ENCODE data around the gene MORC2.

The MORC2 gene

GRCh38 chr22:30905696-30906341 lies 62.8 kb downstream of the MORC2 start:
- no peak overlapping the region for H3K4me3 ChIP-seq (ENCODE audit: control insufficient read depth, low read depth, low read length)
- DNase-seq (ENCODE audit: low read depth): no peak
- TF ChIP-seq, protein P1, sequence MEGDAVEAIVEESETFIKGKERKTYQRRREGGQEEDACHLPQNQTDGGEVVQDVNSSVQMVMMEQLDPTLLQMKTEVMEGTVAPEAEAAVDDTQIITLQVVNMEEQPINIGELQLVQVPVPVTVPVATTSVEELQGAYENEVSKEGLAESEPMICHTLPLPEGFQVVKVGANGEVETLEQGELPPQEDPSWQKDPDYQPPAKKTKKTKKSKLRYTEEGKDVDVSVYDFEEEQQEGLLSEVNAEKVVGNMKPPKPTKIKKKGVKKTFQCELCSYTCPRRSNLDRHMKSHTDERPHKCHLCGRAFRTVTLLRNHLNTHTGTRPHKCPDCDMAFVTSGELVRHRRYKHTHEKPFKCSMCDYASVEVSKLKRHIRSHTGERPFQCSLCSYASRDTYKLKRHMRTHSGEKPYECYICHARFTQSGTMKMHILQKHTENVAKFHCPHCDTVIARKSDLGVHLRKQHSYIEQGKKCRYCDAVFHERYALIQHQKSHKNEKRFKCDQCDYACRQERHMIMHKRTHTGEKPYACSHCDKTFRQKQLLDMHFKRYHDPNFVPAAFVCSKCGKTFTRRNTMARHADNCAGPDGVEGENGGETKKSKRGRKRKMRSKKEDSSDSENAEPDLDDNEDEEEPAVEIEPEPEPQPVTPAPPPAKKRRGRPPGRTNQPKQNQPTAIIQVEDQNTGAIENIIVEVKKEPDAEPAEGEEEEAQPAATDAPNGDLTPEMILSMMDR (IDR thresholded peaks at IDR 0.05; ENCODE audit: control insufficient read depth, insufficient read depth, low read depth, low read length, missing control alignments): no peak

DNA sequence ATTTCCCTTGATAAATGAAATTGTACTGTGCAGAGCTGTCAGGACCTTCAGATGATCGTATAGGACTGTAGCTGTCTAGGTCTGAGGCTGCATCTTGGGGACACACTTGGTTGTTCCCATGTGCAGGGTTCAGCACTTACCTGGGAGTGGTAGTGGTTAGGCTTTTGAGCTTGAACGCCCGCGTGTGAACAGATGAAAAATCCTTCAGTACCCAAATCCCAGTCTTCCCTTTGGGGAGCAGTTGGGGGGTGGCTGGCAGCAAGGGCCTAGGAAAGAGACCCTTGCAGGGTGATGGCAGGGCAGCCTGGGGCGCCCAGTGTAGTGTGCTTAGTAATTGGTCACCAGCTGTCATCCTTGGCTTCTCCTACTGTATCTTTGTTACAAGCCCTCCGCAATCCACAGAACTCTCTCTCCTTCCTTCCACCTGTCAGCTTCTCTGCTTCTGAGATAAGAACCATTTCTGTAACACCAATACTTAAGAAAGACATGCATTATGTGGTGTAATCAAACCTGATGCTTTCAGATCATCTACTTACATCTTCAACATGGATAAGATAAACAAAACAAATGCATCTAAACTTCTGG lies 64.6 kb downstream of the MORC2 start:
- TF ChIP-seq, protein P1 (IDR thresholded peaks at IDR 0.05; ENCODE audit: control insufficient read depth, insufficient read depth, low read depth, low read length, missing control alignments): no peak
- no peak for DNase-seq (ENCODE audit: low read depth)
- H3K4me3 ChIP-seq (ENCODE audit: control insufficient read depth, low read depth, low read length): no peak overlapping the region

DNA sequence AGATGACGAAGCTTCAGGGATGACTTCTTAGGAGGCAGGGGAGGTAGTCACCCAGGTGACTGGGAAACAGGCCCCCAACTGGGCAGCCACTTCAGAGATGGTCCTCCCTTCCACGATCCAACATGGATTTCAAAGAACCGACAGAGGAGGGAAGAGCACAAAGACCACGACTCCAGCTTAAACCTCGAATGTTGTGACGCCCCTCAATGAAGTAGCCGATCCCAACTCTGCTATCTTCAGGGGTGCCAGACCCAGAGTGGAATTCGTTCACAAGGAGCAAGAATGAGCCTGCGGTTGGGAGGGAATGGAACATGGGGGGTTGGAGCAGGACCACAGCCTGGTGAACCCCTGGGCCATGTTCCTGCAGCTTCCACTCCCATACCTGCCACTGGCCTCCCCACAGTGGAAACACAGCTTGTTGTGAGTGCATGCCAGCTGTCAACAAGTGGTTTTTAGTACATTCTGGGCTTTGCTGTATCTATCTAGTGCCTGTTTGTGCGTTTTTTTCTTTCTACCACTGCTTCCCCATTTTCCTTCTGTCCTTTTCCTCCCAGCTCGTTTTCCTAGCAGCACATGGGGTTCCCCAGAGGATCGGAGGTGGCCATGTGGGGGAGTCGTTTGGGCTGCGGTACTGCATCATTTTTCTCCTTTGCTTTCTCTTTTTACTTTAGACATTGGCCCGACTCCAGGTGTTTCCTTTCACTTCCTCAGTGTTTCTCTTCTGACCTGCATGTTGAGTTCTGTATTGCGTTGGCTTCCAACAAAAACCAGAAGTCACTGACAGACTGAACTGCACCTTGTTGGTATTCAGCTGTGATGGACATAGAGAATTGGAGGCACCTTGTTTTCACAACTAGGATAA lies 65.8 kb downstream of the MORC2 start:
- no peak for DNase-seq (ENCODE audit: low read depth)
- TF ChIP-seq, protein P1 (IDR thresholded peaks at IDR 0.05; ENCODE audit: control insufficient read depth, insufficient read depth, low read depth, low read length, missing control alignments): no peak
- no peak overlapping the region for H3K4me3 ChIP-seq (ENCODE audit: control insufficient read depth, low read depth, low read length)

DNA sequence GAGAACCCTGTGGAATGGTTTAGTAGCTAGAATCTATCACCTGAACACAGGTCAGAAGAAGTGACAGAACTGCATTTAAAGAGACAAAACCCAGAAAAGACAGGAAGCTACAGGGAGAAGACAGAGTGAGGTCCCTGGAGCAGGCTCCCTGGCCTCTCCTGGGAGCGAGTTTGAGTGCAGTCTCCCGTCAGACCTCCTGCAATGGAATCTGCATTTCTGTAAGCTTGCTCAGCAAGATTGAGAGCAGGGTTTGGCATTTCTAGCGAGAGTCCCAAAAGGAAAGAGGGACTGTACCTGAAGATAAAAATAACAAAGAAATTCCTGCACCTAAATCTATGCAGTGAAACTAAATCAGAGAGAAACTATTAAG lies 74.2 kb downstream of the MORC2 start:
- no peak overlapping the region for H3K4me3 ChIP-seq (ENCODE audit: control insufficient read depth, low read depth, low read length)
- no peak for DNase-seq (ENCODE audit: low read depth)
- TF ChIP-seq, protein P1 (IDR thresholded peaks at IDR 0.05; ENCODE audit: control insufficient read depth, insufficient read depth, low read depth, low read length, missing control alignments): no peak

DNA sequence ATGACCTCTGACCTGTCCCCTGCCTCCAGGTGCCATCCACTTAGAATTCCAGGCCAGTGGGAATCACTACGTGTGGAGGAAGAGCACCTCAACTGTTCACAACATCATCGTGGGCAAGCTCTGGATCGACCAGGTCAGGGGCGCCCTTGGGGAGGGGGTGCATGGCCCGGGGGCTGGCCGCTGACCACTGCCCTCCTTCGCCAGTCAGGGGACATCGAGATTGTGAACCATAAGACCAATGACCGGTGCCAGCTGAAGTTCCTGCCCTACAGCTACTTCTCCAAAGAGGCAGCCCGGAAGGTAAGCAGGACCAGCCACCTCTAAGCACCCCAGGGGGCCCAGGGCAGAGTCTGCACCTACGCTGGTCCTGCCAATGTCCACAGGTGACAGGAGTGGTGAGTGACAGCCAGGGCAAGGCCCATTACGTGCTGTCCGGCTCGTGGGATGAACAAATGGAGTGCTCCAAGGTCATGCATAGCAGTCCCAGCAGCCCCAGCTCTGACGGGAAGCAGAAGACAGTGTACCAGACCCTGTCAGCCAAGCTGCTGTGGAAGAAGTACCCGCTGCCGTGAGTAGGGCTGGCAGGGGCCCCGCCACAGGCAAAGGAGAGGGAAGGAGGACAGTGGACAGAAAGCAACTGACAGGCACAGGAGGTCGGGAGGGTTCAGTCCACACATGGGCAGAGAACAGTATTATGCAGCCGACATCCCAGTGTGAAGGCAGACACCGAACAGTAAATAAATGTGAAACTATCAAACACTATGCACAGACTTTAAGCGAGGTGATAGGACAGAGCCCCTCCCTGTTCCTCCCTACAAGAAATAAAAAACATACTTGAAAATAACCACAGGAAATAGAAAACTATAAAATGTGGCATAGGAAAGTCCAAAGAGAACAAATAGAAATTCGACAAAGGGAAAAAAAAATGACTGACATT lies 74.9 kb downstream of the MORC2 start:
- H3K4me3 ChIP-seq (ENCODE audit: control insufficient read depth, low read depth, low read length): no peak overlapping the region
- DNase-seq (ENCODE audit: low read depth): no peak
- TF ChIP-seq, protein P1 (IDR thresholded peaks at IDR 0.05; ENCODE audit: control insufficient read depth, insufficient read depth, low read depth, low read length, missing control alignments): no peak

DNA sequence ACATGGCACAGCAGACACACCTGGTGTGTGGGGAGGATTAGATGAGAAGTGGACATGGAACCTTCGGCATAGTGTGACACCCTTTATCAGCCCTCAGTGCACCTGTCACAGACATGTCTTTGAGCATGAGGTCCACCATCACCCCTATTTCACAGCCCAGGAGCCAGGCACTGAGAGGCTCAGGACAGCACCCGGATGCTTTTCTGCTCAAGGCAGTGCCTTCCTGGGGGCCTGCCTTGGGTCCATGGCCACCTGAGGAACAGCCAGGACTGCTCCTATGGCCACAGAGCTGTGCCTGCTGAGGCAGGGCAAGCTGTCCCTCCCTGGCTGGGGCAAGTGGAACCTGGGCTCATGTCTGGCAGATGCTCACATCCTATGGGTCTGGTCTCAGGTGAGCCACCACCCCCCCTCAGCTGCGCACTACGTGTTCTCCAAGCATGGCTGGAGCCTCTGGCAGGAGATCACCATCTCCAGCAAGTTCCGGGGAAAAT lies 75.8 kb downstream of the MORC2 start:
- no peak overlapping the region for H3K4me3 ChIP-seq (ENCODE audit: control insufficient read depth, low read depth, low read length)
- TF ChIP-seq, protein P1 (IDR thresholded peaks at IDR 0.05; ENCODE audit: control insufficient read depth, insufficient read depth, low read depth, low read length, missing control alignments): no peak
- DNase-seq (ENCODE audit: low read depth): no peak
